ENCODE results near the gene PRDX5.

GRCh38 chr11:64290352-64291261 lies 27.3 kb upstream of the PRDX5 start:
- TF ChIP-seq CTCF (IDR thresholded peaks at IDR 0.05; ENCODE audit: insufficient read depth, low read length) (no peak), POLR2AphosphoS5 (IDR thresholded peaks at IDR 0.05; ENCODE audit: low read depth) (no peak)

Measured in HL-60 (cell line).